Measurements from ENCODE around the gene RPRD1B. TPM values are rescaled to one million over a fixed set of nuclear protein-coding genes. Genes with fewer than 3 reads are reported as not detected.

RPRD1B gene
- total RNA-seq, 1 donor from 2014 or later = 16.4 TPM

- Histone ChIP-seq H3K4me1 (peaks cover 3 to 16% of the 10 kb centered on the region in 2 donors), H3K36me3 (peaks cover 73 to 81% of the 10 kb centered on the region in 2 donors), H3K27ac (peak overlapping the region; percentile 75 to 80), H3K9me3 (no peaks in the 10 kb centered on the region), H3K4me3 (no peak overlapping the region), H3K27me3 (no peaks in the 10 kb centered on the region)
- DNase-seq (ENCODE audit: low spot score in 2 of 2) = peak in 1 of 2 donors; percentile 3
- intact Hi-C loops (cut with DNase I) = no loop called here
- no peak for TF ChIP-seq CTCF (IDR thresholded peaks at IDR 0.05)
Observed at GRCh38 chr20:38134427-38135270, 101.1 kb downstream of the RPRD1B start.

GRCh38 chr20:38135271-38135650, 101.7 kb downstream of the RPRD1B start:
- peaks cover 3 to 16% of the 10 kb centered on the region in 2 donors for H3K4me1 ChIP-seq
- no peaks in the 10 kb centered on the region for H3K9me3 ChIP-seq
- no peak overlapping the region for H3K4me3 ChIP-seq
- TF ChIP-seq CTCF (IDR thresholded peaks at IDR 0.05) = no peak
- DNase-seq (ENCODE audit: low spot score in 2 of 2) = peak in 1 of 2 donors; percentile 4
- peak overlapping the region; percentile 75 to 80 for H3K27ac ChIP-seq
- intact Hi-C loops (cut with DNase I) = no loop called here
- H3K36me3 ChIP-seq = peaks cover 73 to 81% of the 10 kb centered on the region in 2 donors
- no peaks in the 10 kb centered on the region for H3K27me3 ChIP-seq

- intact Hi-C loops (cut with DNase I) = no loop called here
- Histone ChIP-seq H3K27me3 (no peaks in the 10 kb centered on the region), H3K36me3 (peaks cover 71 to 81% of the 10 kb centered on the region in 2 donors), H3K4me1 (peaks cover 3 to 16% of the 10 kb centered on the region in 2 donors), H3K27ac (peak overlapping the region; percentile 75 to 80), H3K9me3 (no peaks in the 10 kb centered on the region), H3K4me3 (no peak overlapping the region)
- DNase-seq (ENCODE audit: low spot score in 2 of 2) = peak in 1 of 2 donors; percentile 7
- TF ChIP-seq CTCF (IDR thresholded peaks at IDR 0.05) = no peak
Observed at GRCh38 chr20:38135651-38136420, 102.3 kb downstream of the RPRD1B start.

- Histone ChIP-seq H3K27me3 (no peaks in the 10 kb centered on the region), H3K9me3 (no peaks in the 10 kb centered on the region), H3K4me3 (no peak overlapping the region), H3K36me3 (peaks cover 72 to 83% of the 10 kb centered on the region in 2 donors), H3K27ac (peak overlapping the region in 1 of 2 donors; percentile 80), H3K4me1 (peaks cover 3 to 16% of the 10 kb centered on the region in 2 donors)
- no peak for TF ChIP-seq CTCF (IDR thresholded peaks at IDR 0.05)
- DNase-seq (ENCODE audit: low spot score in 2 of 2) = peak in 1 of 2 donors; percentile 7
- intact Hi-C loops (cut with DNase I) = no loop called here
Observed at GRCh38 chr20:38136421-38137245, 103.1 kb downstream of the RPRD1B start.

GRCh38 chr20:38137441-38138037, 104.0 kb downstream of the RPRD1B start:
- Histone ChIP-seq H3K27me3 (no peaks in the 10 kb centered on the region), H3K4me1 (peaks cover 3 to 16% of the 10 kb centered on the region in 2 donors), H3K36me3 (peaks cover 72 to 82% of the 10 kb centered on the region in 2 donors), H3K4me3 (no peak overlapping the region), H3K27ac (no peak overlapping the region), H3K9me3 (no peaks in the 10 kb centered on the region)
- TF ChIP-seq CTCF (IDR thresholded peaks at IDR 0.05) = no peak
- DNase-seq (ENCODE audit: low spot score in 2 of 2) = peak in 1 of 2 donors; percentile 3
- intact Hi-C loops (cut with DNase I) = no loop called here
